Measurements from ENCODE around the gene TBL3.

Gene TBL3

GRCh38 chr16:1984347-1985225 is 12.7 kb downstream of the TBL3 start:
- no peak for DNase-seq

GRCh38 chr16:1985466-1986150 is 13.8 kb downstream of the TBL3 start:
- DNase-seq: no peak

DNA sequence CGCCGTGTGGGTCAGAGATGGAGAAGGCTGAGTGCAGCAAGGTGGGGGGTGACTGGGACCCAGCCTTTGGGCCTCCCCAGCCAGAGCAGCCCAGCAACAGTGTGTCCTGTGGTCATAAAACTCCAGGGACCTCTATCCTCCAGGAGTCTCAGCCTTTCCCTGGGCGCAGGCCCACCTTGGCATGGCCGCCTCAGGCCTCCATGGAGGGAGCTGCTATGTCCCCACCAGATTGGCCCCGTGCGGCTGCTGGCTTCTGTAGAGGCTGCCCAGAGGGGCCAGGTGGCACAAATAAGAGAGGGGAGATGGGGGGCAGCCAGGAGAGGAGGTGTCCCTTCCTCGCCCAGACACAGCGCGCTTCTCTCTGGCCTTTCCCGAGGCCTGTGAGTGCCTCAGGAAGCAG is 15.3 kb downstream of the TBL3 start:
- no peak for DNase-seq

DNA sequence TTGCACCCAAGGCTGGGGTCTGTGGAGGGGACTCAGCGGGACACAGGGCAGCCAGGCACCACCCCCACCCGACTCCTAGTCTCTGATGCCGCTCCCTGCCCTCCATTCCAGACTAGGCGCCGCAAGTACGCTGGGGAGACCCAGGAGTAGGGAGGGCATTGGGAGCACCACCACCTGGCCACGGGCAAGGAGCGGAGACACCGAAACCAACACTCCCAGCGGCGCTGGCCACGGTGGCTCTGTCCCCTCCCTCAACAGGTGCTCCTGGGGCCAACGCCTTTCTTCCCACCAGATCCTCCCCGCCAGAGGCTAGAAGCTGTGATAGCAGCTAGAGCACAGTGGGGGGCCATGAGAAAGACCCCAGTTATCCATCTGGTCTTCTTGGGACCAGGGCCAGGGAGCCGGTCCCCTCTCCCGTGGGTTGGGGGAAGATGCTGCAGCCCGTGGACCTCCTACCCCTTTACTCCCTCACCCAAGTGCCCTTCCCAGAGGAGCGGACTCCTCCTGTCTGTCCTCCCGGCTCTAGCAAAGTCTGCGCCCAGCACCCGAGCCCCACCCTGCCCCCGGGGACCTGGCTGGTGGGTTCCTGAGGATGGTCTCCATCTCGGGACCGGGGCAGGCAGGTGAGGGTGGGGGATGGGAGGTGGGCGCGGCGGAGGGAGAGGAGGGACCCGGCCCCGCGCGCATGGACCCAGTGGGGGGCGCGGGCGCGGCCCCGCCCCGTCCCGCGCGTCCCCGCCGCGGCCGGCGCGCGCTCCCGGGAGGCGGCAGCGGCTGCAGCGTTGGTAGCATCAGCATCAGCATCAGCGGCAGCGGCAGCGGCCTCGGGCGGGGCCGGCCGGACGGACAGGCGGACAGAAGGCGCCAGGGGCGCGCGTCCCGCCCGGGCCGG is 17.6 kb downstream of the TBL3 start, which contains the start of gene SYNGR3:
SYNGR3 (plus strand) TSS at position 762 of the 892 bp plus-strand sequence. CDS start 133 bp downstream, outside the sequence.
- DNase-seq: no peak

GRCh38 chr16:1990101-1990350 is 18.2 kb downstream of the TBL3 start:
- no peak for DNase-seq

- no peak for DNase-seq
These were observed 18.7 kb downstream of the TBL3 start for GRCh38 chr16:1990351-1991134.

GRCh38 chr16:1991135-1991551 is 19.3 kb downstream of the TBL3 start:
- DNase-seq: no peak

DNA sequence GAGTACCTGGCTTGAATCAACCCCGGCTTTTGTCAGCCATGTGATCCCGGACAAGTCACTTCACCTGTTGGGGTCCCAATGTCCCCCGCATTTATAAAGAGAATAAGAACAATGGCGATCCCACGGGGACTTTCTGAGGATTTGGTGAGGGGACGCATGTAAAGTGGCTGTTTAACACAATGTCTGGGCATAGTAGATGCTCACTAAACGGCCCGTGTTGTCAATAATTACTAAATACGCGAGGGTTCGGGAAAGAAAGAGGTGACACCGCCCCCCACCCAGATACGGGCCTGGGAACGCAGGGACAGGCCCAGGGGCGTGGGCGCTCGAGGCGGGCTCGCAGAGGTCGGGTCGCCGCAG is 19.7 kb downstream of the TBL3 start:
- no peak for DNase-seq

GRCh38 chr16:1991948-1992703 is 20.3 kb downstream of the TBL3 start:
- no peak for DNase-seq

DNA sequence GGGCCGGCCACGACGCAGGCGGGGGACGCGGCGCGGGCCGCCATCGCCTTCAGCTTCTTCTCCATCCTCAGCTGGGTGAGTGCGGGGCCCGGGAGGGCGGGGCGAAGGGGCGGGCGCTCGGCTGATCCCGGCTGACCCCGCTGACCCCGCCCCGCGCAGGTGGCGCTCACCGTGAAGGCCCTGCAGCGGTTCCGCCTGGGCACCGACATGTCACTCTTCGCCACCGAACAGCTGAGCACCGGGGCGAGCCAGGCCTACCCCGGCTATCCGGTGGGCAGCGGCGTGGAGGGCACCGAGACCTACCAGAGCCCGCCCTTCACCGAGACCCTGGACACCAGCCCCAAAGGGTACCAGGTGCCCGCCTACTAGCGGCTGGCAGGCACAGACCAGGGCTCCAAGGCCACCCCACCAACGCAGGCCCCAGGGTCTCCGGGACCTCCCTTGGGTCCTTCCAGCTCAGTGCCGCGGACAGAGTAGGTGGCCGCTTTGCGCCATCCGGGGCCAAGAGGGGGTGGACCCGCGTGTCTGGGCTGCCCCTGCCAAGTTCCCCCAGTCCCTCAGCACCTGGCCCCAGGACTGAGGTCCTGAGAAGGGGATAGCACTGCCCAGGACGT is 21.0 kb downstream of the TBL3 start:
- no peak for DNase-seq

- DNase-seq: no peak
These were observed 21.9 kb downstream of the TBL3 start for GRCh38 chr16:1993731-1994131.

DNA sequence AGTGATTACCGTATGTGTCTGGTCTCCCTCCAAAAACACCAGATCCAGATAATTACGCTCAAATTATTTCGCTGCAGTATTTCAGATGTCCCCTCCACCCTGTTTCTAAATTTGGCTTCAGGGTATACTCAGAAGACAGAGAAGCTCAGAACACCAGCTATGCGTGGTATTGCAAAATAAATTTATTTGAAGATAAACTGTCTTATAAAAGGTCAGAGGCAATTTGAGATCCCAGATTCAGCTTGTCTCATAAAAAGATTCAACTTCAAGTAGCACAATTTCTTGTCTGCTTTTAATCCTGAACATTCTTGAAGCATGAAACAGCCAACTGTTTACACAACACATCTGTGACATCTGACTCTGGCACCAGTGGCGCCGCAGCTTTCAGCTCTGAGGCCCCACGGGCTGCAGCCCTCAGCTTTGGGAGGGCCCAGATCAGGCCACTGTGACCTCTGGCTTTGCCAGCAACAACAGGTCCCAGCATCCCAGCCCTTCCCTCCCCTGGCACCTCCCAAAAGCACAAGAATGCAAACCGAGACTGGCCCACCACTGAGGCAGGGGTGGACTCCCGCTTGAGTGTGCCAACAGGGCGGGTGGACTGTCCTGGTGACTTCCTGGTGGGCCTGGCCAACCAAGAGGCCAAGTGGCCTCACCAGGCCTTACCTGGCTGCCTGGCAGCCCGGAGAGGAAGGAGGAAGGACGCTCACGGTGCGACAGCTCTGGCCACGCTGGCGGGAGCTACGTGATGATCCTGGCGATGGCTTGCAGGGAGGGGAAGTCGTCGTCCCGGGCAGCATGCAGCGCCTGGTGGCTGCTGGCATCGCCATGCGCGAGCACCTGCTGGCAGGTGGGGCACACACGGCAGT is 25.9 kb downstream of the TBL3 start:
- DNase-seq: no peak

DNA sequence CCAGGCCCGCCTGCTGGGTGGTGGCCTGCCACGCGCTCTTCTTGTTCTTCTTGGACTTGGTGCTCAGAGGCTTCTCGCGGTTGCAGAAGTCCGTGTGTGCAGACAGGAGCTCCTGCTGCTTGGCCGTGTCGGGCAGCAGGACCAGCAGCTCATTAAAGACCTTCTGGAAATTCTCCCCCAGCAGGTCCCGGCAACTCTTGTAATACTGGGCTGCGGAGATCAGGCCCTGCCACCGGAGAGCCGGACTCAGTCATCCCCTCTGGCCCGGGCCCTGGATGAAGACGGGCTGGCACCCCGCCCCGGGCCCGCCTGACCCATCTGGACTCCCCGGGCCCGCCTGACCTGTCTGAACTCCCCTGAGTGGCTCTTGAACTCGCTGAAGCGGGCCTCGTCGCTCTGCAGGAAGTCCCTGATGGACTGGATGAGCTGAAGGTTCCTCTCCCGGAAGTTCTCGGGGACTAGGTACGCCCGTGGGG is 26.5 kb downstream of the TBL3 start:
- no peak for DNase-seq

- DNase-seq: no peak
These were observed 27.3 kb downstream of the TBL3 start for GRCh38 chr16:1998852-1999801.

GRCh38 chr16:1999866-2000514 is 28.1 kb downstream of the TBL3 start:
- DNase-seq: no peak

- DNase-seq: no peak
These were observed 29.2 kb downstream of the TBL3 start for GRCh38 chr16:2001035-2001434.

GRCh38 chr16:2001456-2002355 is 29.9 kb downstream of the TBL3 start:
- no peak for DNase-seq
